Bronchus fibroblast of lung (primary cell): Measurements from ENCODE around the gene CCDC74B. TPM values are rescaled to one million over a fixed set of nuclear protein-coding genes. Genes with fewer than 3 reads are reported as not detected.

Experiments
- total RNA-seq: library from RNA; depleted of rRNA; stranded (reverse); fragments of >200 nt; gene quantifications from 2 replicates; pipeline ENCODE4 v1.2.3, GENCODE V29; 2015

CCDC74B gene
- total RNA-seq, result 6.2 and 6.9 TPM in 2 replicates

GRCh38 chr2:130145006-130145414 is at the start of gene CCDC74B:
Gene CCDC74B, minus strand, starts transcription at chr2:130145112. Its CDS starts 116 bp downstream, at chr2:130144996.

GRCh38 chr2:130181880-130182682 is 37.2 kb upstream of the CCDC74B start, which contains the start of gene MZT2B:
Gene MZT2B, plus strand, starts transcription at chr2:130182262. Its CDS starts 21 bp downstream, at chr2:130182283.

GRCh38 chr2:130181325-130181879 is 36.5 kb upstream of the CCDC74B start, which contains the start of gene SMPD4:
Gene SMPD4, minus strand, starts transcription at chr2:130181602. Its CDS starts 5,010 bp downstream, at chr2:130176592.

DNA sequence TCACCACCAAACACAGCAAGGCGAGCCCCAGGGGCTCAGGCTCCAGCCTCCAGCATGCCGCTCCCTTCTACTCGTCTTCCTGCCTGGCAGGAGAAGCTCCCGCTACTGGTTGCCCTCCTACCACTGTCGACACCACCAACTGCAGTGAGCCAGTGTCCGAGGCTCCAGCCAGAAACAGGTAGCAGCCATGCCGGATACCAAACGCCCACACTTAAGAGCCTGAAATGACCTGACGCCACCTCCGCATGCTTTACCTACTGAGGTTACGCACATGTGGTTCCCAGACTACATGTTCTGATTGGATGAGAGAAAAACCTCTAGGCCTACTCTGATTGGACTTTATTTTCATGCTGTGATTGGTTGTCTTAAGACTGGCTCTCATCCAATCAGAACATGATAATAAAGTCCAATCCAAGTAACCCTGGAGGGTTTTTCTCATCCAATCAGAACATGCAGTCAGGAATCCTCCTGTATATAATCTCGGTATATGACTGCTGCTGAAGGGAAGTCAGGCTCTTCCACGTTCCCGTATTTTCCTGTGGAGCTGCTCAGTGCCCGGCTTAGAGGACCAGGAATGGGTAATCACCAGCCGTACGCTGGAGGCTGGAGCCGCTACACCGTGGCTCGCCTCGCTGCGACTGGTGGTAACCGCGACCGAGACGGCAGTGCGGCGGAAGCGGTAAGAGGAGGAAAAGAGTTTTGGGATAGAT is 15.6 kb downstream of the CCDC74B start, which contains the start of gene POTEF:
Gene POTEF, minus strand, starts transcription at position 103 of the 710 bp plus-strand sequence. CDS start 8,707 bp downstream, outside the sequence.

Other genes with a start within 250 kb of the CCDC74B start
- gene RAB6C, start 165.4 kb downstream of the CCDC74B start, total RNA-seq, result not detected in 2 replicates
- not detected in 2 replicates for gene POTEF, start 15.9 kb downstream of the CCDC74B start, total RNA-seq
- 57.5 and 60.9 TPM in 2 replicates for gene SMPD4, start 36.5 kb upstream of the CCDC74B start, total RNA-seq
- 245 and 264 TPM in 2 replicates for gene MZT2B, start 37.1 kb upstream of the CCDC74B start, total RNA-seq
- not detected in 2 replicates for gene TUBA3E, start 53.3 kb upstream of the CCDC74B start, total RNA-seq
- 116 and 132 TPM in 2 replicates for gene IMP4, start 197.8 kb upstream of the CCDC74B start, total RNA-seq
- gene PTPN18, start 210.9 kb upstream of the CCDC74B start, total RNA-seq, result 15.6 and 26.7 TPM in 2 replicates